Activated T-cell treated with anti-CD3 and anti-CD28 coated beads, Interleukin-2, amount 50 U/mL, for 1 hour (primary cell): ENCODE results near the gene MYH10.

Source experiments
- DNase-seq: peaks from one replicate; pipeline ENCODE4 v3.0.0-alpha.2; 2020

The MYH10 gene

DNA sequence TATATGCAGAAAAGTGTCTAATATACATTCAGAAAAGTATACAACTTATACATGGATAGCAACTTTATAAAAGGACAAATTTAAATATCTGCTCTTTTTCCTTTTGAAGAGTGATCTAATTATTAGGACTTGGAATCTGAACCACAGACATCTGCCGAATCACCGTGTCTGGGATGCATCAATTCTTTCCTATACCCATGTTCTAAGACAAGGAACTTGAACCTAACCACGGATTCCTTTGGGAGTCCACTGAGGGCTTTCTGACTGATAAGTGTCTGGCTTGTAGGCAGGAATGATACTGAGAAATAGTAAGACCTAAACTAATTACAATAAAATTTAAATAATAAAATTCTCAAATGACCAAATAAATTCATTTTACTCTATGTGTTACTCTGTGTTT lies 140.7 kb downstream of the MYH10 start:
- DNase-seq = no peak

DNA sequence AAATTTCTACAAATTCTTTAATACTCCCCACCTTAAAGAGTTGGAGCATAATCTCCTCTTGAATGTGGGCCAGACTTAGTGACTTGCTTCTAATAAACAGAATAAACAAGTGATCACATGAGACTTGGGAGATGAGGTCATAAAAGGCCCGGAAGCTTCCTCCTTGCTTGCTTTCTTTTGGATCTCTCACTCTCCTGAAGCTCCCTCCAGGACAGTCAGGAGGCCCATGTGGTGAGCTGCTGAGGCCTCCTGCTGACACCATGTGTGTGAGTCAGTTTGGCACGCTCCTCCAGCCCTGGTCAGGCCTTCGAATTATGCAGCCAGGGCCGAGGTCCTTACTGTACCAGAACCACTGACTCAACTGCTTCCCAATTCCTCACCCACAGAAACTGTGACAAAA lies 141.6 kb downstream of the MYH10 start:
- DNase-seq = no peak

DNA sequence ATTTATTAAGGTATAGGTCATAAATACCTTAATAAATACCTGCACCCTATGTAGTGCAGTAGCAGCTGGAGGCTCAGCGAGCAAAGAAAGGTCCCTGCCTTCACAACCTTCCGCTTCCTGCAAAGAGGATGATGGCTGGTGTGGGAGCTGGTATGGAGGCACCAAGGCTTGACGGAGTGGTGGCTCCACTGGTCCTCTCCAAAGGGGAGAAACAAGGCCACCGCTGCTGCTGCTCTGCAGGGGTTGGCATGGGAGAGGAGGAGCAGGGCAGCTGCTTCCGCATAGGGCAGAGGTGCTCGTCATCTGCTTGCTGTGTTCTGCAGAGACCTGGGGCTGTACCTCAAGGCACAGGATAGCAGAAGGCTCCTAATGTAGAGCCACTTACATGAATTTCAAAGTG lies 142.0 kb downstream of the MYH10 start:
- DNase-seq = no peak

DNA sequence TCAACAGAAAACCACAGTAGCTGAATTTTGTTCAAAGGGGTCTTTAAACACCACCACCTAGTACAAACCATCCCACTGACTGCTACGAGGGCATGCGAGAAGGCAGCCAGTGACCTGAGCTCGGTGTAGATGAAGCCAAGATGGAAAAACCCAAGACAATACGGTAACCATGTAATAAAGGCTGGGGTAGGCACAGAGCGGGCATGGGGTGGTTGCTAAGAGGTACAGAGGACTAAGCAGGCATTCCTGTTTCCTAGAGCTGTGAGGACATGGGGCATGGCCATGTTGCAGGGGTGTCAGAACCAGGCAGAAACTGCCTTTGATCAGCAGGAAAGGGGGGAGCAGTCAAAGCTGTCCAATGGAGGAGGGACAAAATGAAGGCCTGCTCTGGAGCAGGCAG lies 142.8 kb downstream of the MYH10 start:
- DNase-seq = no peak

DNA sequence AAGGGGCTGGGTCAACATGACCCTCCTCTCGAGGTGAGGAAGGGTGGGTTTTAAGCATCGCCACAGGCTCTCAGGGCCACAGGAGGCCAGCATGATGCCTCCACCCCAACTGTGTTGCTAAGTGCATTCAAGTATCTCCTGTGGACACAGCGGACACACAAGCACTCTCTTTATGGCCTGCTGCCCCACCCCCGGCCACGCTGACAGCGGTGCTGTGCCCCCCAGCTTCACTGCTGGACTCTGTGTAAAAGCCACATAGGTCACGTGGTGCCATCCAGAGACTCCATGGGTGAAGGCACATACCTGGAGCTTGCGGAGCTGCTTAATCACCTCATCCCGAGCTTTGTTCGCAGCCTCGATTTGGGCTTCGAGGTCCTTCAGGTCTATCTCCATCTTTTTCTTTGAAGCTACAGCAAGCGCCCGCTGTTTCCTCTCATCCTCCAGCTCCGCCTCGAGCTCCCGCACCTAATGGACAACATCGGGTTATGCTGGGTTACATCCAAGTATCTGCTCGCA lies 143.3 kb downstream of the MYH10 start:
- DNase-seq = no peak

DNA sequence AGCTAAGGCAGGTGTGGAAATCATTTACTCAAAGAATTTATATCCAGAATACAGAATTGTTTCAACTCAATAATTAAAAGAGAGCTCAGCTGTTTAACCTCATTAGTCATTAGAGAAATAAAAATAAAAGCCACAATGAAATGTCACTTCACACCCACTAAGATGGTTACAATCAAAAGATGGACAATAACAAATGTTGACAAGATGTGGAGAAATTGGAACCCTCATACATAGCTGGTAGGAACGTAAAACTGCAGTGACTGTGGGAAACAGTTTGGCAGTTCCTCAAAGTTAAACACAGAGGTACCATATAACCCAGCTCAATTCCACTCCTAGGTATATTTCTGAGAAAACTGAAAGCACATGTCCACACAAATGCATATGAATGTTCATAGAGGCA lies 145.0 kb downstream of the MYH10 start:
- DNase-seq = no peak

DNA sequence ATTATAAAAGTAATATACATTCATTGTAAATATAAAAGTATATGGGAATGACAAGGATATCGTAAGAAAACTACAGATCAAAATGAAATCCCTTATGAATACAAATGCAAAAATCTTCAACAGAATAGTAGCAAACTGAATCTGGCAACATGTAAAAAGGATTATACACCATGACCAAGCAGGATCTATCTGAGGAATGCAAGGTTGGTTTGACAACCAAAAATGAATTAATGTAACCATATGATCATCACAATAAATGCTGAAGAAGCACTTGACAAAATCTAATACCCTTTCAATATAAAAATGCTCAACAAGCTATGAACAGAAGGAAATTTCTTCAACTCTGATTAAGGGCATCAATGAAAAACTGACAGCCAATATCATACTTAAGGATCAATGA lies 146.1 kb downstream of the MYH10 start:
- DNase-seq = no peak

DNA sequence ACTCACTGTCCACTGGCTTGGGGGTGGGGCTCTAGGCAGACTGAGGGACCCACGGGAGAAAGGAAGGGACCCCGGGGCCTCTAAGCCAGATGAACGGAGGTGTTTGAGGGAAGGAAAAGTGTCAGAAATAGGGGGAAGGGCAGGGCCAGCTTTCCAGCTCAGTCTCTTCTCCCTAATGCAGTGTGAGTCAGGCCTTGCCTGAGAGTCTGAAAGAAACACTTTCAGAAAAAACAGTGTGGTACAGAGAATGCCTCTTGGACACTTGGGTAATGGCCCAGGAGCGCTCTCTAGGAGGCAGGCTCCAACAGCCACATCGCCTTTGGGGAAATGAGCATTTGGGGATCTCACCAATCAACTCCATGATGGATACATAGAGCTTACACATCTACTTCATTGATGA lies 148.0 kb downstream of the MYH10 start:
- DNase-seq = no peak

DNA sequence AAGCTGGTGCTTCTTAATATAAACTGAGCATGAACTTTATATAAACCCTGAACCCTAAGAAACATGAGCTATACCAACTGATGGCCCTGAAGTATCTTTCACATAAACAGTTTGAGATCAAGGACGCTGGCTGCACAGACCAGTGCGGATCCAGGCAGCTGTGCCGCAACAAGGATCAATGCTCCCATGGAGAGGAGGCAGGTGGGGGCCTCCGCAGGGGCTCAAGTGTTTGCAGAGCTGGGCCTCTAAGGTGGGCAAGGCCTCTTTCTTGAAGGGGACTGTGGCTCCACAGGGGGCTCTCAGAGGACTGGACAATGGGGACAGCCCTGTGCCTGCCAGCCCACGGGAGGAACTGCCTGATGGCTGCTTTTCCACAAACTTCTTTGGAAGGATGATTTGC lies 148.8 kb downstream of the MYH10 start:
- DNase-seq = no peak

DNA sequence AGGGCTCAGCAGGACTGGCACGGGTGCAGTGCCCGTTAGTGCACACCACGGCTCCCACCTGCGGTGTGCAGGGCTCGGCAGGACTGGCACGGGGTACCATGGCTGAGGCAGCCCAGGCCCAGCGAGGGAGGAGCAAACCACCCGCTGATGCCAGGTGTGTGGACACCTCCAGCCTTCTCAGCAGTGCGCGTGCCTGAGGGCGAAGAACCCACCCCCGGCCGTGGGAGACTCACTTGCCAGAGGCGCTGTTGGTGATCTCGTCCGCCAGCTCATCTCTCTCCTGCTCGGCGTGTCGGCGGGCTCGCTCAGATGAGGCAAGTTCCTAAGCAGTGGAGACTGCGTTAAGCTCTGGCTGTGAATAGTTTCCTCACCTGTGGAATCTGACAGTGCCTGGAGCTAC lies 149.4 kb downstream of the MYH10 start:
- no peak for DNase-seq

DNA sequence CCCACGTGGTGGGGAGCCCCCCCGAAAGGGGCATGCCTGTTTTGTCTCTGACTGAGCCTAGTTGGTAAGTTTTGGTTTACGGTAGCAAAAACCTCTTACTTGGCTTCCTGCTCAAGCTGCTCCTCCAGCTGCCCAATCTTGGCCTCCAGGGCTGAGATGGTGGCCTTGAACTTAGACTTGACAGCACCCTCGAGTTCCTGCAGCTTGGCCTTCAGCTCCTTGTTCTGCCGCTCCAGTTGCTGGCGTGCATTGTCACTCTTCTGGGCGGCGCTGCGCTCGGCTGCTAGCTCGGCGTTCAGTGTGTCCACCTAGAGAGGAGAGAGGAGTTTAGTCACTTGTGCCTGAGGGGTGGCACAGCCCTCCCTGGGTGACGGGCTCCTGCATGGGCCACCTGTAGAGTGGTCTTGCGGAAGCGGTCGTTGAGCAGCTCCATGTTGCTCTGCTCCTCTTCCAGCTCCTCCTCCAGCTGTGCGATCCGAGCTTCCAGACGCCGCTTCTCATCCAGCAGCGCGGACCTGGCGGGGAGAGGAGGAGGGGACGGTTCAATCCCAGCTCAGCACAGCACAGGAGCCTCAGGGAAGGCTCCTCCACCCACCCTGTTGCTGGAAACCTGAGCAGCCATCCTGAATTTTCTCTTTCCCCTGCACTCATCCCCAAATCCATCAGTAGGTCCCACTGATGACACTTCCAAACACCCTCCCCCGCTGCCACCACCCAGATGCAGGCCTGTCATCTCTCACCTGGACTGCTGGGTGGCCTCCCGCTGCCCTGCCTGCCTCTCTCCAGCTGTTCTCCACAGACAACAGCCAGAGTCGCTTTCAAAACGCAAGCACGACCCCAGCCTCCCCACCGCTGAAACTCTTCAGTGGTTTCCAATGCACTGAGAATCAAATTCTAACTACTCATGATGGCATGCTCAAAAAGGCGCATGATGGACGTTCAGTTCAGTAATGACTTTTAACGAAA lies 150.2 kb downstream of the MYH10 start:
- no peak for DNase-seq

DNA sequence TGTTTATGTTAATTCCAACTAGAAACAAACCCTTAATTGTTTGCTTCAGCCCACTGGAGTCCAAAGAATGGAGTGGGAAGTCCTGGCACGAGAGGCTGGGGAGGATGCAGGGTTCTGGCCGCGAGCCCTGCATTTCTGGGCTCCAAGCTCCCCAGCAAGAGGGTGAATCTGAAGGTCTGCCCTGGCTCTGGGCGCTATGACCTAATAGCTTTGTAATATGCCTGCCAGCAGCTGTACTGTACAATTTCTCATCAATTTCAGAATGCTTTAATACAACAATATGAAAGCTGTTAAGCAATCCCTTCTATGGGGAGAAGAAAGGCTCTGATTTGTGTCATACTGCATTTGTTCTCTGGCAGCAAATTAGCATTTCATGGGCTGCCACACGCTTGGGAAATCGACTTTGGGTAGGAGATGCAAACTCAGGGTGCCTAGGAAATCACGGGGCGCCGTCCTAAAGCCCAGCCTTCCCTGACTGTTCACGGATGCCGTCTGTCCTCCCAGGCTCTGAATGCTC lies 151.0 kb downstream of the MYH10 start:
- no peak for DNase-seq

DNA sequence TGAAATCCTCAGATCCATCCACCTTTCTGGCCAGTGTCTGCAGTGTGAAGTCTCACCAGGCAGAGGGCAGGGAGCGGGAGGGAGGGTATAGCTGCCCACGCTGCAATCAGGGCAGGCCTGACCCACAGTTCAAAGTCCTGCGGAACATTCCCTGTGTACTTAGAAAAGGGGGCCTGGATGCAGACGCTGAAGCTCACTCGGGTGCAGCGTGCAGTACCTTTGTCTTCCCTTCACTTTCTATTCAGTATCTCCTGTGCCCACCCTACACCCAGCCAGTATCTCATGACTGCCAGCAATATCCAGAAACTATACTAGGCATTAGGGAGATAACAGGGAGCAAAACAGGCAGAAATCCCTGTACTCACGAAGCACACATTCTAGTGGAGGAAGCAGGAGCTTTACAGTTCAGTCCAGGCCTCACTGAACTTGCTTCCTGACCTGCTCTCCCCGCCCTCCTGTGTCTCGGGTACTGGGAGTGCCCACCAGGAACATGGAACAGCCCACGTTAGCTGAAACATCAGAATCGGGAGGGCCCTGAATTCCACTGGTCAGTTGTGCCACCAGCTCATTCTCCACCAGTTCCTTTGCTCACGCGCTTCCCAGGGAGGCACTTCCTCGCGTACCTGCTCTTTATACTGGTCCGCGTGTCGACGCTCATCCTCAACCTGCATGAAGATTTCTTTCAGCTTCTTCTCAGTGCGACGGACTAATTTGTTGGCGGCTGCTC lies 152.6 kb downstream of the MYH10 start:
- no peak for DNase-seq

DNA sequence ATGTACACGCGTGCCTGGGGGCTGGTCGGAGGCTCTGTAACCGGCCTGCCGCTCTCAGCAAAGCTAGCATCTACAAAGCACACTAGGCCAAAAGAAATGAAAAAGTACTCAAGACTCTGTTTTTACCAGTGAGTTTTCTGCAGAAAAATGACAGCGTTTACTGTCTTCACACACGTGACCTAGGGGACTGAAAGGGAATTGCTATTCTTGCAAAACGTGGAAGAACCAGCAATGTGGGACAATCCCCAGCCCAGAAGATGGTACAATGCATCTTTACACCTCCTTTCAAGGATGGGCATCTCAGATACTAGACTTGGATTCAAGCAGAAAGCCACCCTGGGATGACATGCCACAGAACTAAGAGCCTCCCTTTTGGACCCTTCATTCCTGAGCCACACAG lies 153.4 kb downstream of the MYH10 start:
- DNase-seq = no peak

DNA sequence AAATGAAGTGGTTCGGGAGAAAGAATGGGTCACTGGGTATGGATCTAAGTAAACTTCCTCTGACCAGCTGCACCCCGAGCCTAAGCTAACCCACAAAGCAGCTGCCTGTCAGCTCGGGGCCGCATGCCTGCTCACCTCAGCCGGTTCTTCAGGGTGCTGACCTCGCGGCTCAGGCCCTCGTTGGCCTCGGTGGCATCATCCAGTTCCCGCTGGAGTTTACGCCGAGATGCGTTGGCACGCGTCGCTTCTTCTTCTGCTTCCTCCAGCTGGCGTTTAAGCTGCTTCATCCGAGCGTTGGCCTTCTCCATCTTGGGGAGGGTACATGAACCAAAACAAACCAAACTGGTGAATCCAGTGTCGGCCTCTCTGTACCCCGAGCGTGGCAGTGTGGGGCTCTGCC lies 153.8 kb downstream of the MYH10 start:
- DNase-seq = no peak

DNA sequence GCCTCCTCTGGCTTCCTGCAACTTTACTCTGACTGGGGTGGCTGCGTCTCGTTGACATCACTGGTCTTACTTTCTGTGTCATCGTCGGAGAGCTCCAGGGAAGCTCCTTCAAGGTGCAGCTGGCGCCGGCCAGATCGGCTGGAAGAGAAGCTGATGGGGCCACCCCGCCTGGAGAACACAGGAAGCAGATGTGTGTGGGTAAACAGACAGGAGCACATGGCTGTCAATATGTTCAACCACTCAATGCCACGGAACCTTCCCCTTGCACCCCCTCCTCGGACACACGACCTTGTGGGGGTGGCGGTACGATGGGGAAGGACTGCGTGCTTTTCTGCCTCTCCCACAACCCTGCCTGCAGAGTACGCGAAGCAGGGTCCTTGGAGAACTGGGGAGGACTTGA lies 154.7 kb downstream of the MYH10 start:
- no peak for DNase-seq

DNA sequence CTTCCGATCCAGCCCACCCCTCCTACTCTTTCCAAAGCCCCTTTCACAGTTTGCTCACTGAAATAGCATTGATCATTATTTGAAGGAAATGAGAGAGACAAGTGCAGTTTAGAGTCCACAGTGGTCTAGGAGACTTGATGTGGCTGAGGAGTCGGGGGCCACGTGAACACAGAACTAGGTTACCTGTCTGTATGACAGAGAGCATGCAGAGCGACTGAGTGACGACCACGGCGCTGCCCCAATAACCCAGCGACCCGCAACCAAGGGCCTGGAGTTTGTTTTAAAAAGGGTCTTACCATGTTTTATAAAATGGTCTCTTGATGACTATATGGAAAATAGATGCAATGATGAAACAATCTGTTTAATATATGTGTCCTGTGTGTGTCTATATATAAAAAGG lies 155.3 kb downstream of the MYH10 start:
- DNase-seq = no peak

DNA sequence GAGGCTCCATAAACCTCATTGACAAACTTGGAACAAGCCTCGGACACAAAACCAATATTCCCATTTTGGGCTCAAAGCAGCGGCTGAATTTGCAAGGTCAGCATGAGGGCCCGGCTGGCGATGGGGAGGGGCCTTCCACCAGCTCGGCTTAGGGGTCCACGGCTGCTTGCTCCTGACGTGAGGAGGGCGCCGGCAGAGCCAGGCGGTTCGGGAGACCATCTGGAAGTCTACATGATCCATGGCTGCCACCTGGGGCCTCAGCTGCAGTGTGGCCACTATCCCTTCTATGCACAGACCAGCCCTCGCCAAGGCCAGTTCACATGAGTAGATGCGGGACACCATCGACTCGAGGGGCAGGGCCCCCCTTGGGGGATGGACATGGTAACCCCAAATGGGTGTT lies 155.7 kb downstream of the MYH10 start:
- DNase-seq = no peak

DNA sequence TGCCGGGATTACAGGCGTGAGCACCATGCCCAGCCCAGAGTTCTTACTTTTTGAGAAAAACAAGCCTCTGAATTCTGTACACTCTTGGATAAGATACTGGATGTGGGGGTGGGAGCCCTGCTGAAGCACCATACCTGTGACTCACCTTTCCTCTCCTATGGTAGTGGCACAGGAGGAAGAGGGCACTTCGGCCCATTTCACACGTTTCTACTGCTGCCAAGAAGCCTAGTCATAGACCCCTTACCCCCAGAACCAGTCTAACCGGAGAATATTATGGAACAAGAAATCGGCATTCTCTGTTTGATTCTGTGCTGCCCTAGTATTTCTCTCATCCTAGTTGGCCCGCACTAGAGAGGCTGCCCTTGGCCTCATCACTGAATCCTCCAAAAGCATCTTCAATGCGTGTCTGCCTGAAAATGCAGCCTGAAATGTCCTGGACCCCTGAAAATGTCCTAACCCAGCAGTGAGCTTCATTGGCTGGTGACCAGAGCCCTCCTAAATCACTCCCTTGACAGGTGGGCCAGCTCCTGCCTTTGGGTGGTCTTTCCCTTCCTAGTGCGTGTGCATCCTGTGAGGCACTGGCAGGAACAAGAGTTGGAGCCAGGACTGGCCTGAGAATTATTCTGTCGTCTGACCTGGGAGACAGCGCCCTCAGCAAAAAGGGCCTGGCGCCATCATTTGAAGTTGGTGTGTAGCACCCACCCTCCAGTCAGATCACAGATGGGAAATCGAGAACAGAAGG lies 156.9 kb downstream of the MYH10 start:
- no peak for DNase-seq

DNA sequence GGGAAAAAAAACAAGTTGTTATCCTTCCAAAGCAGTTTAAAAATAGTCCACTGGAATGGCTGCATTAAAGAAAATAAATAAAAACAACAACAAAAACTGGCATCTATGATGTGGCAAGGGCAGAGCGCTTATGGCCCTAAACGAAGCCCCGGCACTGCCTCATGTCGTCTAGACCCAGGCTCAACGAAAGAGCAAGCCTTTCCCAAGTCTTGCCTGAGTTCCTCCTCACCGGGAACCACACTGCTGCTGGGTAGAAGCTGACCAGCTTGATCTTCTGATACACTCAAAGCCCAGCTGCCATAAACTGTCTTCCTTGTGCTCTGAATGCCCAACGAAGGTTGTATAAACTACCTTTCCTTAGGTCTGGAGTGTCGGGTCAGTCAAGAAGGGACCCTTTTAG lies 157.9 kb downstream of the MYH10 start:
- DNase-seq = no peak

DNA sequence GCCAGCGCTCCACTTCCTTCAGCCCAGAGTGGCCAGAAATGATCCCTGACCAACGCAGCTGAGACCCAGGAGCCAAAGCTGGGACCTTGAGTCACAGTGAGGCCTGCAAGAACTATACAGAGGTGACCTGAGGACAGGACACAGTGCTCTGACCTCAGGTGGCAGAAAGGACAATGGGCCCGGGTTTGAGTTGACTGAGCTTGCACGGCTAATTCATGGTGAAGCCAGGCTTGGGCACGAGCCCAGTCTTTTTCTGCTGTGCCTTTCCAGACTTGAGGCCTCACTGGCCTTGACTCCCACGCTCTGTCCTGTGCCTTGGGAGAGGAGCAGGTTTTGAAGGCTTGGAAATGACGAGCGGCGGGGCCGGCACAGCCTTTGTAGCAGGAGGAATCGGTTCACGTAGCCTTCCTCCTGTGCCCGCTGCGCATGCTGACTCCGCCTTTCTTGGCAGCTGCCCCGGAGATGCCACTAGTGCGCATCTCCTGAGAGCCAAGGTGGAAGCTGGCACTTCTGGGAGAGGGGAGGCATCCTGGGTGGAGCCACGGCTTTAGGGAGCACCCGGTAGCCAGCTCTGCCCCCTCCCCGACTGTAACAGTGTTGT lies 160.0 kb downstream of the MYH10 start:
- no peak for DNase-seq

DNA sequence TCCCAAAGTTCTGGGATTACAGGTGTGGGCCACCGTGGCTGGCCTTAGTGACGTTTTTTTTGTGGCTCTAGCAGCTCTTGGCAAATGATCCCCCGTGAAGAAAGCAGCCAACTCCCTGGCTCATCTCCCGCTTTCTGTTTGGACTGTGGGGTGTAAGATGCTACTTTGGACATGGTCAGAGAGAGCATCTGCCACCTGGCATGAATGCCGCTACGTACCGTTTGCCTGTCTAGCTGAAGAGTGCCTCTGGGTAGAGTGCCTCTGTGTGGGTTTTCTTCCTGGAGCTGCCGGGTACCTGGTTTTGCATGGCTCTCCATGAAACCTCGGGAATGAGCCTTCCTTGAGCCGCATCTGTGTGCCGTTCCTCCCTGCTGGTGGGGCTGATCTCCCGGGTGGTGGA lies 160.6 kb downstream of the MYH10 start:
- DNase-seq = no peak

DNA sequence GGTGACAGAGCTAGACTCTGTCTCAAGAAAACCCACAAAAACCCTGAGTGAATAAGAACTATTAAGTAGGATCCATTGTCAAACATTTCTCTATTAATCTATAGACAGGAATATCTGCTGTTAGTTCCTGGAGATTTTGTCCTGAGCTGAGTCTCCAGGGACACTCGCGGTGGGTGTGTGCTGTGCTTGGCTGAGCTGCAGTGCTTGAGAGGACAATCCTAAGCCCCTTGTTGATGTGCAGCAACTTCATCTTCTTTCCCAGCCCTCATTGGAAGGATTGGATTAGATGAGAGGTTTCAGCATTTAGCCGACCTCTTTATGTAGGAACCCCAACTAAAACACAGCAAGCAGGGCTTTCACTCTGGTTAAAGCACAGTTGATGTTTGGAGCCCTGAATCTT lies 161.5 kb downstream of the MYH10 start:
- DNase-seq = no peak
